GM19397 (cell line): ENCODE data around the gene STRN4.
"Not testable (repeated sequence)": the region's sequence is repeated elsewhere in the genome, so short reads cannot be mapped to it uniquely, and the experiment has no call there.

Source experiments
- ATAC-seq: cut with Tn5 transposase; IDR thresholded peaks from one replicate; pipeline ENCODE4 v1.9.1; 2021; ENCODE audit warnings: mild to moderate bottlenecking, moderate library complexity; ENCODE audit not compliant: unreplicated experiment

STRN4 gene

DNA sequence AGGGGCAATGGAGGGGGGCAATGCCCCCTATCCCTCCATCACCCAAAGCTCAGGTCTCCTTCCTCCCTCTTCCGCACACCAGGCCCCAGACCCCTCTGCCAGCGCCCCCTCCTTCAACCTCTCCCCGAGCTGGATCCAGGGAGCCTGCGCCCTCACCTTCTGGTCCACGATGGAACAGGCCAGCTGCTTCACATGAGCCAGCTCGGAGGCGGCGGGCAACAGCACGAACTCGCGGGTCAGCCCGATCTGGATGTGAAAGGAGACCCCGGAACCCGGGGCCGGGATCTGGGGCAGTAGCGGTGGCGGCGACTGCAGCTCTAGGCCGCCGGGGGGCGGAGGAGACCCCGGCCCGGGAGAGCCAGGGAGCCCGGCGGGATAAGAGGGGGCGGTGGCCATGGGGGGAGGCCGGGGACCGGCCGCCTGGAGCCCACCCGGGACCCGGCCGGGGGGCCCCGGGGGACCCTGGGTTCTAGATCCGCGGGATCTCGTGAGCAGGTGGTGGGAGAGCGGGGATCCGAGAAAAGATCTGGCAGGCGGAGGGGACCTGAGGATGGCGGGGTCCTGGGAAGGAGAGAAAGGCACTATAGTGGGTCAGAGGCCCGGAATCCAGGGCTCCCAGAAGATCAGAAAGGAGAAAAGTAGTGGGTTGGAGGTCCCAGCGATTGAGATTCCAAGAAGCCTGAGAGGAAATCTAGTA, 30.1 kb downstream of the STRN4 start:
- ATAC-seq = no peak

DNA sequence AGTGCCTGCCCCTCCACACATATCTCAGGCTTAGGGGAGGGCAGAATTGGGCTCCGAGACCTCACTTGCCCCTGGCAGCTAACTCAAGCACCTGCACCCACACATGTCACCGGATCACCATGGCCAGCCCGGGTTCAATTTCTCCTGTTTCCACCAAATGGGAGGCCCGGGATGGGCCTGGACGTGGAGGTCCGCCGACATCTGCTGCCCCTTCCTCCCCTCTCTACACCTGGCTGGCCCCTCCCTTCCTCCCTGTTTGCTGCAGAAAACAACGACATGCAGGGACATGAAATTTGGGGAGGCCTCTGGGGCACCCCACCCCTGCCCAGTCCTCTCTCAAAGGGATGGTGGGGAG, 30.7 kb downstream of the STRN4 start:
- no peak for ATAC-seq

DNA sequence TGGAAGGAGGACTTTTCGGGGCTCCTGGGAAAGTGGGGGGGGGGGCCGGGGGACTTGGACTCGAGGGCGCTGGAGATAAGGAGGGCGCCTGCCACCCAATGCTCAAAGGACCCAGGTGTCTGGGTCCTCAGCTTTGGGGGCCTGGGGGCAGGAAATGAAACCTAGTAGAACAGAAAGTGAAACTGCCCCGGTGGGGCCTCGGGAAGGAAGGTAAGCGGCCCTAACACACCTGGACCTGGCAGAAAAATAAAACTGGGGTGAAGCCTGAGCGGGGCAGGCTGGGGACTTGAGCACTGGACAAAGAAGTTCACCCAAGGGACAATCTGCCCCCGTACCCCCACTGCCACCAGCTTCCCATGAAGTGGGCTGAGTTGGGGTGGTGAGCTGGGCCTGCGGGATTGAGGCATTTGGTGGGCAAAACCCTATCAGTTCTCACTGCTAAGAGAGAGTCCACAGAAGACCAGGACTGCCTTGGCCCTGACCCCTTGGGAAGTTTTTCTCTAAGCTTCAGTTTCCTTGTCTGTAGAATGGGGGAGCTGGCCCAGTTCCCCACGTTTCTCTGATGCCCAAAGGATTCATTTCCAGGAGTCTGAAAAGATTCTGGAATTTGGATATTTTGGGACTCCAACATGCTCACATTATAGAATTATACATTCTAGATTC, 31.7 kb downstream of the STRN4 start:
- ATAC-seq = no peak

DNA sequence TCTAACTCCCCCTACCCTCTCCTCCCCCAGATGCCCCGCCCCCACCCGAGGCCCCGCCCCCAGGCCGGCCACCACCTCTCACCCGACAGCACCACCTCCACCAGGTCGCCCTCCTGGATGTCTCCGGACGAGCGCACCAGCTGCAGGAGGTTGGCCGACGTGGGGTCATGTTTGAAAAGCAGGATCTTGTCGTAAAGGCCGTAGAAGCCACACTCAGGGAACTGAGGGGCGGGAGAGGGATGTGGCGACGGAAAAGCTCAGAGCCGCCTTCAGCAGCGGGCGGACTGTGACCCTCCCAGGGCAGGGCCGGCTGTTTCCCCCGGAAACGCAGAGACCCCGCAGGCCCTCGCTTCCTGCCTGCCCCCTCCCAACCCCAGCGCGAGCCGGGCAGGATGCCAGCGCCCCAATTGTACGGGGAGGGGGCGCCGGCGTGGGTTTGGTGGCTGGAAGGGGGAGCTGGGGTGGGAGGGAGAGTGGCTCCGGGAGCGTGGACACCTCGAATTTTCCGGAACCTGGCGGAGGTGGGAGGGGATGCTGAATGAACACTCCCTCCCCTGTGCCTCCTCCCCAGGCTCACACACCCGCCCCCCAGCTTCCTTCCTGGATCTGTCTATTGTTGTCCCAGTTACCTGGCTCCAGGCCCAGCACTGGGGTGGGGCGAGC, 32.3 kb downstream of the STRN4 start:
- no peak for ATAC-seq

DNA sequence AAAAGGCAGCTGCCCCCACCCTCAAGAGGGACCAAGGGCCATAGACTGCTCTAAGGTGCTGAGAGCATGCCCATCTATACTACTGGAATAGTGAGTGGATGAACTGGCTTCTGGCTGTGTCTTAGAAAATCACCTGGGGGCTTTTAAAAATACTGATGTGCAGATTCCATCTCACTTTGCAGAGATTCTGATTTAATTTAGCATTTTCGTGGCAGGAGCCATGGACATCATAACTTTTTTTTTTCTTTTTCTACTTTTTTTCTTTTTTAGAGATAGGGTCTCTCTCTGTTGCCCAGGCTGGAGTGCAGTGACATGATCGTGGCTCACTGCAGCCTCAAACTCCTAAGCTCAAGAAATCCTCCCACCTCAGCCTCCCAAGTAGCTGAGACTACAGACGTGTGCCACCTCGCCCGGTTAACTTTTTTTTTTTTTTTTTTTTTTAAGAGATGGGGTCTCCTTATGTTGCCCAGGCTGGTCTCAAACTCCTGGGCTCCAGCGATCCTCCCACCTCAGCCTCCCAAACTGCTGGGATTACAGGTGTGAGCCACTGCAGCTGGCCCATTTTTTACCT, 33.4 kb downstream of the STRN4 start:
- not testable (repeated sequence) for ATAC-seq

DNA sequence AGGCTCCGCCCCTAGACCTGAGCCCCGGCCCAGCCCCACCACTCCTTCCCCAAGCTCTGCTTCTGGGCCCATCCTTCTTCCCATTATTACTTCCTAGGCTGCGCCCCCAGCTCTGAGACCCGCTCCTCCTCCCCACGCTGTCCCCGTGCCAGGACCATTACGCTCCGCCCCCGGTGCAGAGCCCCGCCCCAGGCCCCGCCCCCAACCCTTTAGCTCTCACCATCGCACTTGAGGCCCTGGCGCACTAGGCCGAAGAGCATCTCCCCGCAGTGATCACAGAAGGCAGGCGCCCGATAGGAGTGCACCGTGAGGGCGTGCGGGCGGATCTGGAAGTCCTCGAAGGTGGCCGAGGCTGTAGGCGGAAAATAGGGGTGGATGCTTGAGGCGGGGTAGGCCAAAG, 35.6 kb downstream of the STRN4 start:
- ATAC-seq = no peak

DNA sequence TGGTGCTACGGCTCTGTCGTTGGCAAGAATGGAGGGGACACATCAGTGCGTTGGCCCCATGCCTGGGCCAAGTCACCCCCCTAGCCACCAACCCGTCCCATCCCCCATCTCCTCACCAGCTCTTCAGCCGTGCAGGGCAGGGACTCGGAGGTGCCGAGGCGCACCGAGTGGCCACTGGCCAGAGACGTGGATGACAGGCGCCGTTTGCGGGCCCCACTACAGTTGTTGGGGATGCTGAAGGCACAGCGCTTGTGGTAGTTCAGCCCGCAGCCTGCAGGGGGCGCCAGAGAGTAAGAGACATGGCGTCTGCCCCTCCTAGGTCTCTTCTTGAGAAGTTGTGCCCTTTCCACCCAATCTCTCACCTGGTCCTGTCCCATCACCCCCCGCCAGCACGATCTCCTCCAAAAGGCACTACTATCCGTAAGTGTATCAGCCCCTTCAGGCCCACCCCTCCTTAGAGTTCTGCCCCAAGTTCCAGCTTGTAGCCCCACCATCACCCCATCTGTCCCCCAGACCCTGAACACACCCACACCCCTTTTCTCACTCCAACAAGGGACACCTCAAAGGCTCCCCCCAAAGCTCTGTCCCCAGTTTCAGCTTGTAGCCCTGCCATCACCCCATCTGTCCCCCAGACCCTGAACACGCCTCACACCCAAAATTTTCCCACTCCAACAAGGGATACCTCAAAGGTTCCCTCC, 41.7 kb downstream of the STRN4 start:
- ATAC-seq = no peak

DNA sequence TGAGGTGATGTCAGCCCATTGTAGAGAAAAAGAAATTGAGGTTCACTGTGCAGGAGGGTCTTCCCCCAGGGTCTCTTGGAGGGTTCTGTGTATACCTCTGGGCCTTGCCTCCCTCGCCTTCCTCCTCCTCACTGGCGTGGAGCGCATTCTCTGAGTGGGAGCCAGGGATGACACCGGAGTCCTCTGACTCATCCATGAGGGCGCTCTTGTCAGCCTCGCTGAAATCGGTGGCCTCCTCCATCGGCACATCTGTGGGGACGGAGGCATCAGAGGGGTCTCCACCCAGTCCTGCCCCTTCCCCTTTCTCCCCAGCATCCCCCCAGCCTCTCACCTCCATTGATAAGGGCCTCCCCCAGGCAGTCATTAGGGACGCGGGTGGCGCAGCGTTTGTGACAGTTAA, 45.5 kb downstream of the STRN4 start:
- ATAC-seq = no peak

DNA sequence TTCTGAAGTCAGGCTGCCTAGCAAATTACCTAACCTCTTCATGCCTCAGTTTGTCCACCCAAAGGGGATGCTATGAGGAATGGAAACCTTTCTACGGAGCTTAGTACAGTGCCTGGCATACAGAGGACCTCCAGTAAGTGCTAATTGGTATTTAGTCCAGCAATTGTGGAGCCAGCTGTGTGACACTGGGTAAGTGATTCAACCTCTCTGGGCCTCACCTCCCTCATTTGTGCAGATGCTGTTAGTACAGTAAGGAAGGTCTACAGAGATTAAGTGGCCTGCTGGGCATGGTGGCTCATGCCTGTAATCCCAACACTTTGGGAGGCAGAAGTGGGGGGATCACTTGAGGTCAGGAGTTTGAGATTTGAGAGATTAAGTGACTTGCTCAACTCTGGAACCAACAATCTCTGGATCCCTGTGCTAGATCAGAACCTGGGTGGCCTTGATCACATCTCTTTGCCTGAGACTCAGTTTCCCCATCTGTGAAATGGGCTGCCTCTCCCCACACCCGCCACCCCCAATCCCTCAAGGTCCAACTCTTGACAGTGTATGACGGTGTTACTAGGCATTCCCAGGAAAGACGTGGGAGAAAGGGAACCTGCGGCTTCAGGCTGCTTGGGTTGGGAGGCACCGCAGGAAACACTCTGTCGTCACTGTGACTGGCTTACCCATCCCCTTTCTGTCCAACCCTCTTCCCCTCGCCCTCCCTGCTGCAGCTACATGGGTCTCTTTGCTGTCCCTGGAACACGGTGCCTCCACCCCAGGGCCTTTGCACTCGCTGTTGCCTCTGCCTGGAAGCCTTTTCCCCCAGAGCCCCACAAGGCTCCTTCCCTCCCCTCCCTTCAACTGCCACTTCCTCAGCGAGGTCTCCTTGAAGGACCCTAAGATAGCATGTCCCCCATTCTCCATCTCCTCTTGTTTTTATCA, 47.6 kb downstream of the STRN4 start:
- no peak for ATAC-seq

DNA sequence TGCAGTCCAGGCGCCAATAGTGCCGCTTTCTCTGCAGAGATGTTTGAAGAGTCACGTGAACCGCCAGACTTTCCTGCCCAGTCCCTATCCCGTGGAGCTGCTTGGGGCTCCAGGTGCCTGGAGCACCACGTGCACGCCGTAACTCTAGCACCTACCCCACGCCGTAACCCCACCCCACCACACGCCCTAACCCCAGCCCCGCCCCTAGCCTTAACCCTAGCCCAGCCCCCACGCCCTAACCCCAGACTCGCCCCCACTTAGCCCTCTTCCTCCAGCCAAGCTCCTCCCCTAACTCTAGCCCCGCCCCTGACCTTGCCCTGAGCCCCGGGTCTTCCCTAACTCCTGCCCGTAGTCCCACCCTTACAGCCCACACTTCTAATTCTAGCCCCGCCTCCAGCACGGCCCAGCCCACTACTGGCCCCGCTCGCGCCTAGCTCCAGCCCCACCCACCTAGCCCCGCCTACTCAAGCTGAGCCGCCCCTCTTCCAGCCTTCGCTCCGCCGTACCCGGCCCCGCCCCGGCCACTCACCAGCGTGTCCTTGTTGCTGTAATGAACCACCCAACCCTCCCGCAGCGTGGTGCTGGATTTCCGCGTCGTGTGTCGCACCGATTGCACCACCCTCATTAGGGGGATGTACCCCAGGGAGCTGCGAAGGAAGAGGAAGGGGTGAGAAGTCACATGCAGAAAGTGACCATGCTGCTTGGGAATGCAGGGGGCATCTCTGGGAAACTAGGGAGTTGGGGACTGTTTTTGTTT, 48.9 kb downstream of the STRN4 start:
- ATAC-seq = no peak

DNA sequence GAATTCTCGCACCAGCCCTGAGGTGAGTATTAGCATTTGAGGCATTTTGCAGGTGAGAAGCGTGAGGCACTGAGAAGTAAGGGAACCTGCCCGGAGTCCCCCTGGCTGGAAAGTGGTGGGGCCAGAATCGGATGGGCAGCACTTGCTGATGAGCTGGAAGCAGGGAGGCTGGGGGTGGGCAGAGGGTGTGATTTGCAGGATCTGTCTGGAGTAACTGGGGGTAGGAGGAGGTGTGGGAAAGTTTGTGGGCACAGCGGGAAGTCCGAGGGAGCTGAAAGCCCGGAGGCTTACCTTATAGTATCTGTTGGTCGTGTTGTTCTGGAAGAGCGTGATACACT, 49.4 kb downstream of the STRN4 start:
- ATAC-seq = no peak

DNA sequence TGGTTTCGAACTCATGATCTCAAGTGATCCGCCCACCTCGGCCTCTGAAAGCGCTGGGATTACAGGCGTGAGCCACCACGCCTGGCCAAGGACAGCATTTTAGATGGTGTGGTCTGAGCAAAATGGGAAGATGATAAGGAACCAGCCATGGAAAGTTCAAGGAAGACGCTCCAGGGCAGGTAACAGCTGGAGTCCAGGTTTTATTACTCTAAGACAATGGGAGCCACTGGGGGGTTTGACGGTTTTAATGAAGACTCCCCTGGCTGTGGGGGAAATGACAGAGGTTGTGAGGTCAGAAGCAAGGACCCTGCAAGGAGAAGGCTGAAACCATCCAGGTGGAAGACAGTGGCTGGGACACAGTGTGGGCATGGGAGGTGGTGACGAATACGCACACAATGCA, 50.2 kb downstream of the STRN4 start:
- no peak for ATAC-seq

DNA sequence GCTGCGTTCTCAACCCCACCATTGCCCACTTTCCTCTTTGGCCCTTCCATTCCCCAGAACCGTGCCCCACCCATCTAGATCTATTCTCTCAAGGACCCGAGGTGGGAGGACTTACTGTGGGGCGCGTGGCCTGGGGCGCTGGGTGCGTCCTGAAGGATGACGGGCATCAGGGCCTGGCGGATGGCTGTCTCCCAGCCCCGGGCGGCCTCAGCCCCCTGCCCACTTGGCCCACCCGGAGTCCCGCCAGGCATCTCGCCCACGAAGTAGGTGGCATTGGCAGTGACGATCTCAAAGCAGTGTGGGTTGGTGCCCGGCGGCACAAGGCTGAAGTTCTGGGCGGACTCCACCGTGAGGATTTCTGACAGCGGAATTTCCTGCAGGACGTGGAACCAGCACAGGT, 52.5 kb downstream of the STRN4 start:
- no peak for ATAC-seq

DNA sequence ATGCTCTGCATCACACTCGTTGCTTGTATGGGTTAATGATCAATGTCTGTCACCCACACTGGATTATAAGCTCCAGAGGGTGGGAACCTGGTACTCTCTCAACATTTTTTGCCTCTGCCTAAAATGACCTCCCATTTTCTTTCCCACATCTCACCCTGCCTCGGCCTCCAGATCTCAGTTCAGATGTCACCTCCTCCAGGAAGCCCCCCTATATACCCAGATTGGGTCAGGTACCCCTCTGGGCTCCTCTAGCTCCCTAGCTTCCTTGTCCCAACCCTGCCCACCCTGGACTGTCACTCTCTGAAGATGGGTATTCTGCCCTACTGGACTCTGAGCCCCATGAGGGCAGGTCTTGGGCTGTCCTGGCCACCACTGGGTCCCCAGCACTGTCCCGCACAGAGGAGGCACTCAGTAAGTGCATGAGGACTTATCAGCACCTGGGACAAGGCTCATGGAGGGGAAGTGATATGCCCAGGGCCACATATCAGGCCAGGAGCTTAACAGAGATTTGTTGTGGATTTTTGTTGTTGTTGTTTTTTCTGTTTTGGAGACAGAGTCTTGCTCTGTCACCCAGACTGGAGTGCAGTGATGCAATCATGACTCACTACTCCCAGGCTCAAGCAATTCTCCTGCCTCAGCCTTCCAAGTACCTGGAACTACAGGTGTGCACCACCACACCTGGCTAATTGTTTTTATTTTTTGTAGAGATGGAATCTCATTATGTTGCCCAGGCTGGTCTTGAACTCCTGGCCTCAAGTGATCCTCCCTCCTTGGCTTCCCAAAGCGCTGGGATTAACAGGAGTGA, 53.1 kb downstream of the STRN4 start:
- no peak for ATAC-seq

DNA sequence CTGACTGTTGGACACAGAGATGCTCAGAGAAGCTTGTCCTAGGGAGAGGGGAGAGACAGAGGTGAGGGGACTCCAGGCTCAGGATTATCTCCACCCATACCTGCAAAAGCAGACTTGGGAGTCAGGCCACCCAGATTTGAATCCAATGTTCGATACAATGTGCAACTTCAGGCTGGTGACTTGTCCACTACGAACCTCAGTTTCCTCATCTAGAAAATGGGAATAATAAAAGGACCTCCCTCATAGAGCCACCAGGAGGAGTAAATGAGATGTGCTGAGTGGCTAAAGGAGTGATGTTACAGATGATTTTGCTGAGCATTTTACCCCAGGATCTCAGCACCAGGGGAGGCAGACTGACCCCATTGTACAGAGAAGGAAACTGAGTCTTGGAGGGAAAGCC, 54.3 kb downstream of the STRN4 start:
- ATAC-seq = no peak

DNA sequence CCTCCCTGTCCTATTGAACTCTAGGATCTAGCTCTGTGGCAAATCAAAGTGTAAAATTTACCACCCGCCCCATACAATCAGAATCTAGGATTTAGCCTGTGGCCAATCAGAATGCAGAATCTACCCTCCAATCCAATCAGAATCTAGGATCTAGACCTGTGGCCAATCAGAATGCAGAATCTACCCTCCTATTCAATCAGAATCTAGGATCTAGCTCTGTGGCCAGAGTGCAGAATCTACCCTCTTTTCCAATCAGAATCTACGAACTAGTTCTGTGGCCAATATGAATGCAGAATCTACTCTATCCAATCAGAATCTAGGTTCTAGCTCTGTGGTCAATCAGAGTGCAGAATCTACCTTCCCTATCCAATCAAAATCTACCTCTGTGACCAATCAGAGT, 55.1 kb downstream of the STRN4 start:
- ATAC-seq = no peak

DNA sequence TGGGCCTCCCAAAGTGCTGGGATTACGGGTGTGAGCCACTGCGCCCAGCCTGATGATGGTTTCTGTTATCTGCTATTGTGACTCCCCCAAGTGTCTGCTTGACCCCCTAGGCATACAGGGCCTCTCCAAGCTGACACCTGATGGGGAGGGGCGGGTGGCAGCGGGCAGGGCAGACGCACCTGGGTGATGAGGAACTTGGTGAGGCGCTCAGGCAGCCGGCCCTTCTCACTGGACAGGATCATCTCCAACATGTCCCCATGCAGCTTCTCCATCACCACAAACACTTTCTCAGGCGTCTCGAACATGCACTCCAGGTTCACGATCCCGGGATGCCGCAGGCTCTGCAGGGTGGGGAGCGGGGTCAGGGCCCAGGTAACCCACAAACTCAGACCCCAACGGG, 56.9 kb downstream of the STRN4 start:
- ATAC-seq = no peak

DNA sequence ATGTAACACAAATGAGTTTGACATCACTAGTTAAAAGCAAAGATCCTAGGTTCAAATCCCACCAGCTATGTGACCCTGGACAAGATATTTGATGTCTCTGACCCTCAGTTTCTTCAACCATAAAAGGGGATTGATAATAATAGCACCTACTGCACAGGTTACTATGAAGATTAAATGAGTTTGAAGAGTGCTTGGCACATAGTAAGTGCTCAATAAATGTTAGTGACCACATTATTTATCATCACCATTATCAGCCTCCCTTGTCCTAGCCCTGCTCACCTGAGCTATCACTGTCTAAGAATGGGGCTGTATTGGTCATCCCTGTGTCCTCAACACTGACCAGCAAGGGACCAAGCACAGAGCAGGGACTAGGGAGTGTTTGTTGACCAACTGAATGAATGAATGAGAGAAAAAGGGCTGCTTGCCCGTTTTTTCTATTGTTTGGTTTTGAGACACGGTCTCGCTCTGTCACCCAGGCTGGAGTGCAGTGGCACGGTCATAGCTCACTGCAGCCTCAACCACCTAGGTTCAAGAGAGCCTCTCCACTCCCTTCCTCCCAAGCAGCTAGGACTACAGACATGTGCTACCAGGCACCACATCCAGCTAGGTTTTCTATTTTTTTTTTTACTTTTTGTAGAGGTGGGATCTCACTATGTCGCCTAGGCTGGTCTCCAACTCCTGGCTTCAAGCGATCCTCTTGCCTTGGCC, 58.7 kb downstream of the STRN4 start:
- ATAC-seq = no peak
